HG03442 (cell line): ENCODE data around the gene OR10G4.
"Not testable (repeated sequence)": the region's sequence is repeated elsewhere in the genome, so short reads cannot be mapped to it uniquely, and the experiment has no call there.

ENCODE experiments used
- ATAC-seq: cut with Tn5 transposase; IDR thresholded peaks from one replicate; pipeline ENCODE4 v1.9.1; 2021; ENCODE audit warnings: mild to moderate bottlenecking, moderate library complexity; ENCODE audit not compliant: unreplicated experiment

OR10G4 gene

GRCh38 chr11:124012697-124013096, at the start of gene OR10G4:
TSS of gene OR10G4 (plus strand) at chr11:124012997. CDS start at chr11:124015575, 2,578 bp downstream.
- no peak for ATAC-seq

- no peak for ATAC-seq
Measured at GRCh38 chr11:123973816-123974215, 39.0 kb upstream of the OR10G4 start.

GRCh38 chr11:123976770-123977560, 35.8 kb upstream of the OR10G4 start:
- ATAC-seq: no peak

GRCh38 chr11:123977731-123978347, 35.0 kb upstream of the OR10G4 start, which contains the start of gene OR10S1:
TSS of gene OR10S1 (minus strand) at chr11:123977781. CDS start at chr11:123977664, 117 bp downstream.
- ATAC-seq: no peak

GRCh38 chr11:123979311-123979710, 33.5 kb upstream of the OR10G4 start:
- no peak for ATAC-seq

GRCh38 chr11:123995119-123995518, 17.7 kb upstream of the OR10G4 start, which contains the start of gene OR10G6:
TSS of gene OR10G6 (minus strand) at chr11:123995161. CDS start at chr11:123995161, 0 bp downstream.
- ATAC-seq: no peak

- not testable (repeated sequence) for ATAC-seq
Measured at GRCh38 chr11:124015837-124016236, 3.0 kb downstream of the OR10G4 start.

- no peak for ATAC-seq
Measured at GRCh38 chr11:124026498-124026897, 13.7 kb downstream of the OR10G4 start, which contains the start of gene OR10G8. TSS of gene OR10G8 (plus strand) at chr11:124026798. CDS start at chr11:124029623, 2,825 bp downstream.

- ATAC-seq: no peak
Measured at GRCh38 chr11:124036666-124037065, 23.9 kb downstream of the OR10G4 start.

GRCh38 chr11:124039557-124039956, 26.8 kb downstream of the OR10G4 start:
- ATAC-seq: no peak

- ATAC-seq: no peak
Measured at GRCh38 chr11:124041254-124041653, 28.5 kb downstream of the OR10G4 start, which contains the start of gene OR10G7. TSS of gene OR10G7 (minus strand) at chr11:124041325. CDS start at chr11:124039001, 2,324 bp downstream.

- ATAC-seq: no peak
Measured at GRCh38 chr11:124043420-124043819, 30.6 kb downstream of the OR10G4 start.

GRCh38 chr11:124050748-124051147, 38.0 kb downstream of the OR10G4 start:
- no peak for ATAC-seq

GRCh38 chr11:124052966-124053365, 40.2 kb downstream of the OR10G4 start:
- no peak for ATAC-seq
